ENCODE results near the gene RESF1. TPM values are rescaled to one million over a fixed set of nuclear protein-coding genes. Genes with fewer than 3 reads are reported as not detected.

The RESF1 gene
- total and polyA plus RNA-seq, 3 experiments from 2014 or later = 90.5 to 313 (median 90.9) TPM

DNA sequence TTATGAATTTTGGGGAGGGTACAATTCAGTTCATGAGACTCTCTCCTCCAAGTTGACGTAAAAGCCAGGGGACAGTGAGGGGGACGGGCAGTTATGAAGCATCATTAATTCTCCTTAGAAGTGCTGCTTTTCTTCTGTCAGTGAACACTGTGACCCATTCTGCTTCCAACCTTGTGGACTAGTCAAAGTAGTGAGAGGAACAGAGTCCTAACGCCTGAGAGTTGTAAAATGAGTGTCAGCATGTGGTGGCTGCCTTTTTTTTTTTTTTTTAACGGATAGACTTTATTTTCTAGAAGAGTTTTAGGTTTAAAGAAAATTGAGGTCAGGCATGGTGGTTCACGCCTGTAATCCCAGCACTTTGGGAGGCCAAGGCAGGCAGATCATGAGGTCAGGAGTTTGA, 15.5 kb downstream of the RESF1 start:
- no peak overlapping the region for H3K4me3 ChIP-seq (ENCODE audit: low read length)
- peaks cover 20% of the 10 kb centered on the region for H3K4me1 ChIP-seq (ENCODE audit: insufficient read depth, low read length)
- peaks cover 23% of the 10 kb centered on the region for H3K9me3 ChIP-seq (ENCODE audit: low read length)
- POLR2A ChIA-PET = no interaction called here
- H3K36me3 ChIP-seq (ENCODE audit: insufficient read depth, low read length) = peaks cover 75% of the 10 kb centered on the region
- peaks cover 4 to 50% (median 42%) of the 10 kb centered on the region in 5 donors for H3K9me3 Mint-ChIP-seq
- peaks cover 63 to 94% (median 85%) of the 10 kb centered on the region in 3 donors for H3K36me3 Mint-ChIP-seq
- no peak overlapping the region for H3K27ac ChIP-seq (ENCODE audit: low read depth, low read length)
- H3K27me3 ChIP-seq (ENCODE audit: insufficient read depth, low read length, poor library complexity, severe bottlenecking) = no peaks in the 10 kb centered on the region
- DNase-seq = no peak
- no peaks in the 10 kb centered on the region for H3K27me3 Mint-ChIP-seq
- H3K4me3 Mint-ChIP-seq = no peak overlapping the region
- peaks cover 49 to 74% (median 65%) of the 10 kb centered on the region in 3 donors for H3K4me1 Mint-ChIP-seq
- CTCF ChIA-PET = no interaction called here
- H3K27ac Mint-ChIP-seq = peak overlapping the region in 4 of 8 donors; percentile 27 to 62 (median 46)

DNA sequence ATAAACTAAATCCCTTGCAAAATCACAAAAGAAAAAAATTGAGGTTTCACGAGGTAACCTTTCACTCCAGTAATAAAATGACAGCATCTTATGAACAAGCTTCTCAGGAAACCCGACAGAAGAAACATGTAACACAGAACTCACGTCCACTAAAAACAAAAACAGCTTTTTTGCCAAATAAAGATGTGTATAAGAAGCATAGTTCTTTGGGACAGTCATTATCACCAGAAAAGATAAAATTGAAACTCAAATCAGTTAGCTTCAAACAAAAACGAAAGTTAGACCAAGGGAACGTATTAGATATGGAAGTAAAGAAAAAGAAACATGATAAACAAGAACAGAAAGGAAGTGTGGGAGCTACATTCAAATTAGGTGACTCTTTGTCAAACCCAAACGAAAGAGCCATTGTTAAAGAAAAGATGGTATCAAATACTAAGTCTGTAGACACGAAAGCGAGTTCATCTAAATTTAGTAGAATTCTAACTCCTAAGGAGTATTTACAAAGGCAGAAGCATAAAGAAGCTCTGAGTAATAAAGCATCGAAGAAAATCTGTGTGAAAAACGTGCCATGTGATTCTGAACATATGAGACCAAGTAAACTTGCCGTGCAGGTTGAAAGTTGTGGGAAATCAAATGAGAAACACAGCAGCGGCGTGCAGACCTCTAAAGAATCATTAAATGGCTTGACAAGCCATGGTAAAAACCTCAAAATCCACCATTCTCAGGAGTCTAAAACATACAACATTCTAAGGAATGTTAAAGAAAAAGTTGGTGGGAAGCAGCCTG, 25.8 kb downstream of the RESF1 start:
- Histone ChIP-seq H3K9me3 (ENCODE audit: low read length) (peaks cover 52% of the 10 kb centered on the region), H3K27me3 (ENCODE audit: insufficient read depth, low read length, poor library complexity, severe bottlenecking) (no peaks in the 10 kb centered on the region), H3K36me3 (ENCODE audit: insufficient read depth, low read length) (peaks cover 37% of the 10 kb centered on the region), H3K4me1 (ENCODE audit: insufficient read depth, low read length) (peaks cover 17% of the 10 kb centered on the region), H3K4me3 (ENCODE audit: low read length) (no peak overlapping the region), H3K27ac (ENCODE audit: low read depth, low read length) (no peak overlapping the region)
- peaks cover 48 to 79% (median 68%) of the 10 kb centered on the region in 3 donors for H3K4me1 Mint-ChIP-seq
- ChIA-PET POLR2A (interaction anchor here (1.1 to 1.4 kb wide), 3 partner anchors 19 to 25 kb away, joined by 4 to 5 read pairs (median 4); no protein-coding TSS in a partner anchor), CTCF (interaction anchor here (1.1 to 2.1 kb wide), 2 partner anchors 16 to 724 kb away, joined by 3 to 7 read pairs; no protein-coding TSS in a partner anchor)
- peak overlapping the region in 4 of 7 donors; percentile 4 to 63 (median 38) for H3K4me3 Mint-ChIP-seq
- H3K9me3 Mint-ChIP-seq = peaks cover 35 to 80% (median 79%) of the 10 kb centered on the region in 5 donors
- H3K27me3 Mint-ChIP-seq = no peaks in the 10 kb centered on the region
- H3K27ac Mint-ChIP-seq = peak overlapping the region in 7 of 8 donors; percentile 17 to 94 (median 59)
- peaks cover 44 to 95% (median 89%) of the 10 kb centered on the region in 3 donors for H3K36me3 Mint-ChIP-seq
- DNase-seq = no peak

DNA sequence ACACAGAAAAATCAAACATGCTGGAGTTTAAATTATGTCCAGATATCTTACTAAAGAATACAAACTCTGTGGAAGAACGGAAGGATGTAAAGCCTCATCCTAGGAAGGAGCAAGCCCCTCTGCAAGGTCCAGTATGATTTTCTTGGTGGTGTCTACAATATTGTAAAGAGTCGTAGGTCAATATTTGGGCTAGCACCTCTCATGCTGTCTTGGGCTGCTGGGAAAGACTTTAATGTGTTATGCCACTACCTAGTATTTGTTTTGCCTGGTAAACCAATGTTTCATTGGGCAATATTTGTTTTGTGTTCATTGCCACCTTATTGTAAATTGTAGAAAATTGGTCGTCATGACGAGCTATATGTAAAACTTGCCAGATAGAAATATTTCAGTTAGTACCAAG, 26.6 kb downstream of the RESF1 start:
- DNase-seq = no peak

DNA sequence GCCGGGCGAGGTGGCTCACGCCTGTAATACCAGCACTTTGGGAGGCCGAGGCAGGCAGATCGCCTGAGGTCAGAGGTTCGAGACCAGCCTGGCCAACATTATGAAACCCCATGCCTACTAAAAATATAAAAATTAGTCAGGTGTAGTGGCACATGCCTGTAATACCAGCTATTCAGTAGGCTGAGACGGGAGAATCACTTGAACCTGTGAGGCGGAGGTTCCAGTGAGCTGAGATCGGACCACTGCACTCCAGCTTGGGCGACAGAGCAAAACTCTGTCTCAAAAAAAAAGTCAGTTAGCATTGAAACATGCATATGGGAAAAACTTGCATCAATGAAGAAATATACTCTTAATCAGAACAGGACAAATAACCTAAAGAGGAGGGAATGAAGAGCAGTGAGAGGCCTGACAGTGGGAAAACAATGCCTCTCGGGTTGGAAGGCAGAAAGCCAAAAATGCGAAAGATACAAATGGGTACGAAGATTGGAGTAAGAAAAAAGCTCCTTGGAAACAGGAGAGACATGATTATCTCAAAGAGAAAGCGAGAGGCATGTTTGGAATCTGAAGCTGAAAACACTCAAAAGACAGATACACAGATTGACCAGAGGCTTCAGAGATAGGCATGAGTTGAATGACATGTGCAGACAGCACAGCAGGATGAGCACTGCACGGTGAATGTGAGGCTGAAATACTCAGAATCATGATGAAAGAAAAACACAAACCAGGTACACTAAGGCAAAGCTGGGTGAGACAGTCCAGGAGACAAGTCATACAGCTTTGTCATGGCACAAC, 30.6 kb downstream of the RESF1 start:
- peaks cover 16 to 45% (median 43%) of the 10 kb centered on the region in 5 donors for H3K9me3 Mint-ChIP-seq

More for the DNA sequence above, 26.6 kb downstream of the RESF1 start:
- Mint-ChIP-seq H3K36me3 (peaks cover 48 to 95% (median 89%) of the 10 kb centered on the region in 3 donors), H3K27me3 (no peaks in the 10 kb centered on the region), H3K4me1 (peaks cover 50 to 84% (median 75%) of the 10 kb centered on the region in 3 donors), H3K27ac (peak overlapping the region in 5 of 8 donors; percentile 10 to 74 (median 36)), H3K4me3 (peak overlapping the region in 2 of 7 donors; percentile 1 to 25), H3K9me3 (peaks cover 35 to 79% (median 75%) of the 10 kb centered on the region in 5 donors)
- peaks cover 51% of the 10 kb centered on the region for H3K9me3 ChIP-seq (ENCODE audit: low read length)
- ChIA-PET CTCF (interaction anchor here (1.1 to 2.1 kb wide), 2 partner anchors 17 to 725 kb away, joined by 3 to 7 read pairs; no protein-coding TSS in a partner anchor), POLR2A (interaction anchor here (1.1 to 1.4 kb wide), 2 partner anchors 20 to 25 kb away, joined by 4 read pairs; no protein-coding TSS in a partner anchor)
- peaks cover 34% of the 10 kb centered on the region for H3K36me3 ChIP-seq (ENCODE audit: insufficient read depth, low read length)
- H3K4me3 ChIP-seq (ENCODE audit: low read length) = no peak overlapping the region
- no peak overlapping the region for H3K27ac ChIP-seq (ENCODE audit: low read depth, low read length)
- no peaks in the 10 kb centered on the region for H3K27me3 ChIP-seq (ENCODE audit: insufficient read depth, low read length, poor library complexity, severe bottlenecking)
- peaks cover 17% of the 10 kb centered on the region for H3K4me1 ChIP-seq (ENCODE audit: insufficient read depth, low read length)

DNA sequence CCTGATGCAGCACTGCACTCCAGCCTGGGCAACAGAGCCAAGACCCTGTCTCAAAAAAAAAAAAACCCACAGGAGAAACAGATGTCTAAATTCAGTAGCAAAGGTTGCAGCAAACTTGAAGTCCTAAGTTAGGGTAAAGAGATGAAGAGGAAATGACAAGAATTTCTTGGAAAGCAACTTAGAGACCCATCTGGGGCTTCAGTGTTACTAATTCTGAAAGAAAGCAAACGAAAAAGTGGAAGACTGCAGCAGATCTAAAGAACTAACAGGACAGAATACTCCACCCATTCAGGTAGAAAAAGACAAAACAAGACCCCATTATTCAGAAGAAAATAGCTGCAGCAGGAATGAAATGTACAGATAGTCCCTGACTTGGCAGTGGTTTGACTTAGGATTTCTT, 31.9 kb downstream of the RESF1 start:
- Mint-ChIP-seq H3K36me3 (peaks cover 43 to 83% (median 61%) of the 10 kb centered on the region in 3 donors), H3K9me3 (peaks cover 5 to 31% (median 29%) of the 10 kb centered on the region in 5 donors), H3K4me3 (no peak overlapping the region), H3K27me3 (no peaks in the 10 kb centered on the region), H3K27ac (peak overlapping the region in 5 of 8 donors; percentile 12 to 80 (median 68)), H3K4me1 (peaks cover 21 to 43% (median 38%) of the 10 kb centered on the region in 3 donors)
- no peak overlapping the region for H3K4me3 ChIP-seq (ENCODE audit: low read length)
- H3K4me1 ChIP-seq (ENCODE audit: insufficient read depth, low read length) = no peaks in the 10 kb centered on the region
- POLR2A ChIA-PET = interaction anchor here (0.7 to 1.1 kb wide), 2 partner anchors 12 to 82 kb away, joined by 3 to 5 read pairs; no protein-coding TSS in a partner anchor
- H3K27me3 ChIP-seq (ENCODE audit: insufficient read depth, low read length, poor library complexity, severe bottlenecking) = no peaks in the 10 kb centered on the region
- no peak for DNase-seq
- CTCF ChIA-PET = interaction anchor here (0.6 to 1.4 kb wide), 3 partner anchors 30 to 338 kb away, joined by 3 to 6 read pairs (median 4); no protein-coding TSS in a partner anchor
- peaks cover 30% of the 10 kb centered on the region for H3K36me3 ChIP-seq (ENCODE audit: insufficient read depth, low read length)
- no peaks in the 10 kb centered on the region for H3K9me3 ChIP-seq (ENCODE audit: low read length)
- no peak overlapping the region for H3K27ac ChIP-seq (ENCODE audit: low read depth, low read length)

More for the DNA sequence above, 30.6 kb downstream of the RESF1 start:
- no peak for DNase-seq
- H3K36me3 Mint-ChIP-seq = peaks cover 45 to 86% (median 74%) of the 10 kb centered on the region in 3 donors
- Histone ChIP-seq H3K36me3 (ENCODE audit: insufficient read depth, low read length) (peaks cover 25% of the 10 kb centered on the region), H3K27ac (ENCODE audit: low read depth, low read length) (no peak overlapping the region), H3K4me1 (ENCODE audit: insufficient read depth, low read length) (no peaks in the 10 kb centered on the region), H3K9me3 (ENCODE audit: low read length) (peaks cover 12% of the 10 kb centered on the region), H3K27me3 (ENCODE audit: insufficient read depth, low read length, poor library complexity, severe bottlenecking) (no peaks in the 10 kb centered on the region), H3K4me3 (ENCODE audit: low read length) (no peak overlapping the region)
- H3K4me3 Mint-ChIP-seq = peak overlapping the region in 1 of 7 donors; percentile 44
- POLR2A ChIA-PET = interaction anchor here (0.6 to 1.1 kb wide), 3 partner anchors 12 to 261 kb away, joined by 3 to 4 read pairs (median 3); partner anchors contain the start of gene AMN1
- peak overlapping the region in 6 of 8 donors; percentile 32 to 82 (median 38) for H3K27ac Mint-ChIP-seq
- CTCF ChIA-PET = interaction anchor here (1.4 to 1.6 kb wide), 2 partner anchors 9 to 336 kb away, joined by 3 read pairs; no protein-coding TSS in a partner anchor
- H3K4me1 Mint-ChIP-seq = peaks cover 33 to 57% (median 52%) of the 10 kb centered on the region in 3 donors
- H3K27me3 Mint-ChIP-seq = no peaks in the 10 kb centered on the region

DNA sequence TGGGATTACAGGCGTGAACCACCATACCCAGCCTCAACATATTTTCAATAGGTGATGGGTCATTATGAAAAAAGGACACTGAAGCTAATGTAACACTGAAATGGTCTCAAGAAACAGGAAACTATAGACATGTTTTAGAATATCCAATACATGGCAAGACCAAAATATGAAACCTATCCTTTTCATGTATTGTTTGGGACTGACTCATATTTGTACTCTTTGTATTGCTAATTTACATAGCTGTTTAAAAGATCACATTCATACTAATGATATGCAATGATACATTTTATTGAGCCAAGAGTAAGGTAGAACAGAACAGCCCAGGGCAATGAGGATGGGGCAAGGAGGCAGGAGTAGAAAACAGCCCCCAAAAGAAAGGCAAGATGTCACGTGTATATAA, 32.6 kb downstream of the RESF1 start:
- Histone ChIP-seq H3K27me3 (ENCODE audit: insufficient read depth, low read length, poor library complexity, severe bottlenecking) (no peaks in the 10 kb centered on the region), H3K9me3 (ENCODE audit: low read length) (no peaks in the 10 kb centered on the region), H3K36me3 (ENCODE audit: insufficient read depth, low read length) (peaks cover 33% of the 10 kb centered on the region), H3K4me1 (ENCODE audit: insufficient read depth, low read length) (no peaks in the 10 kb centered on the region), H3K4me3 (ENCODE audit: low read length) (no peak overlapping the region), H3K27ac (ENCODE audit: low read depth, low read length) (no peak overlapping the region)
- no peak overlapping the region for H3K4me3 Mint-ChIP-seq
- peak overlapping the region in 4 of 8 donors; percentile 15 to 86 (median 66) for H3K27ac Mint-ChIP-seq
- CTCF ChIA-PET = interaction anchor here (0.6 to 1.7 kb wide), 4 partner anchors 14 to 339 kb away, joined by 3 to 6 read pairs (median 4); no protein-coding TSS in a partner anchor
- DNase-seq = no peak
- peaks cover 38 to 80% (median 54%) of the 10 kb centered on the region in 3 donors for H3K36me3 Mint-ChIP-seq
- peaks cover 0 to 25% (median 24%) of the 10 kb centered on the region in 5 donors for H3K9me3 Mint-ChIP-seq
- peaks cover 15 to 36% (median 31%) of the 10 kb centered on the region in 3 donors for H3K4me1 Mint-ChIP-seq
- POLR2A ChIA-PET = interaction anchor here (1.1 to 1.2 kb wide), 2 partner anchors 10 to 12 kb away, joined by 3 read pairs; no protein-coding TSS in a partner anchor
- no peaks in the 10 kb centered on the region for H3K27me3 Mint-ChIP-seq

DNA sequence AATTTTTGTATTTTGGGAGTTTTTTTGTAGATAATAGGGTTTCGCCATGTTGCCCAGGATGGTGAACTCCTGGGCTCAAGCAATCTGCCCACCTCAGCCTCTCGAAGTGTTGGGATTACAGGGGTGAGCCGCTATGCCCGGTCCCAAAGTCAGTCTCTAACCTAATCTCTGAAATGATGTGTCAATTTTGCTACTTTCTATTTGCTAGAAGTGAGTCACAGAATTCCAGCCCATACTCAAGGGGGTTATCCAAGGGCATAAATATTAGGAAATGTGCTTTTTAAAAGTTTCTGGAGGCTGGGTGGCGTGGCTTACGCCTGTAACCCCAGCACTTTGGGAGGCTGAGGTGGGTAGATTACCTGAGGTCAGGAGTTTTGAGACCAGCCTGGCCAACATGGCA, 40.5 kb downstream of the RESF1 start:
- Mint-ChIP-seq H3K4me3 (no peak overlapping the region), H3K27ac (no peak overlapping the region), H3K27me3 (no peaks in the 10 kb centered on the region), H3K4me1 (peaks cover 2 to 11% (median 5%) of the 10 kb centered on the region in 3 donors), H3K36me3 (peaks cover 11 to 60% (median 17%) of the 10 kb centered on the region in 3 donors), H3K9me3 (peaks cover 0 to 2% (median 0%) of the 10 kb centered on the region in 5 donors)
- Histone ChIP-seq H3K27me3 (ENCODE audit: insufficient read depth, low read length, poor library complexity, severe bottlenecking) (no peaks in the 10 kb centered on the region), H3K36me3 (ENCODE audit: insufficient read depth, low read length) (peaks cover 32% of the 10 kb centered on the region), H3K4me3 (ENCODE audit: low read length) (no peak overlapping the region), H3K9me3 (ENCODE audit: low read length) (no peaks in the 10 kb centered on the region), H3K4me1 (ENCODE audit: insufficient read depth, low read length) (no peaks in the 10 kb centered on the region), H3K27ac (ENCODE audit: low read depth, low read length) (no peak overlapping the region)
- CTCF ChIA-PET = no interaction called here
- POLR2A ChIA-PET = no interaction called here
- DNase-seq = no peak
